H9 (cell line): ENCODE measurements around the gene DHRS13. TPM values are rescaled to one million over a fixed set of nuclear protein-coding genes. Genes with fewer than 3 reads are reported as not detected.

ENCODE experiments used
- DNase-seq: peaks from one replicate; pipeline ENCODE4 v3.0.0-alpha.2; 2017
- H2AFZ ChIP-seq: one replicate; pipeline ENCODE4 v1.6.1; 2013; ENCODE audit warnings: mild to moderate bottlenecking, low read length, control low read depth, moderate library complexity
- H2AK5ac ChIP-seq: 2 replicates; pipeline ENCODE4 v1.6.1; 2013; ENCODE audit warnings: low read length, control low read depth, mixed read lengths; ENCODE audit not compliant: insufficient read length
- H2BK120ac ChIP-seq: one replicate; pipeline ENCODE4 v1.6.1; 2013; ENCODE audit warnings: low read depth, mild to moderate bottlenecking, low read length, control low read depth, inconsistent platforms; ENCODE audit not compliant: poor library complexity, severe bottlenecking
- H2BK12ac ChIP-seq: 2 replicates; pipeline ENCODE4 v1.6.1; 2013; ENCODE audit warnings: low read length, control low read depth, mixed read lengths, low read depth; ENCODE audit not compliant: insufficient read length
- H2BK15ac ChIP-seq: 2 replicates; pipeline ENCODE4 v1.6.1; 2013; ENCODE audit warnings: low read depth, low read length, control low read depth
- H2BK20ac ChIP-seq: one replicate; pipeline ENCODE4 v1.6.1; 2013; ENCODE audit warnings: low read depth, mild to moderate bottlenecking, low read length, control low read depth, inconsistent platforms; ENCODE audit not compliant: poor library complexity, severe bottlenecking
- H2BK5ac ChIP-seq: 2 replicates; pipeline ENCODE4 v1.6.1; 2013; ENCODE audit warnings: low read length, control low read depth, mixed read lengths; ENCODE audit not compliant: insufficient read length
- H3K14ac ChIP-seq: 2 replicates; pipeline ENCODE4 v1.6.1; 2013; ENCODE audit warnings: low read length, control low read depth; ENCODE audit not compliant: insufficient read depth
- H3K18ac ChIP-seq: 2 replicates; pipeline ENCODE4 v1.6.1; 2013; ENCODE audit warnings: low read depth, mild to moderate bottlenecking, mixed read lengths, low read length, control low read depth; ENCODE audit not compliant: insufficient read length
- H3K23ac ChIP-seq: 2 replicates; pipeline ENCODE4 v1.6.1; 2013; ENCODE audit warnings: low read length, control low read depth, mixed read lengths, low read depth; ENCODE audit not compliant: insufficient read length
- H3K23me2 ChIP-seq: 2 replicates; pipeline ENCODE4 v1.6.1; 2013; ENCODE audit warnings: low read depth, mild to moderate bottlenecking, mixed read lengths, low read length, control low read depth; ENCODE audit not compliant: insufficient read length, poor library complexity, severe bottlenecking
- H3K27ac ChIP-seq: 2 replicates; pipeline ENCODE4 v1.5.1; 2013; ENCODE audit warnings: low read length, control low read depth, mixed read lengths, low read depth; ENCODE audit not compliant: insufficient read length
- H3K27me3 ChIP-seq: 2 replicates; pipeline ENCODE4 v1.6.1; 2013; ENCODE audit warnings: low read length, control low read depth, inconsistent platforms; ENCODE audit not compliant: insufficient read depth
- H3K4ac ChIP-seq: 2 replicates; pipeline ENCODE4 v1.6.1; 2013; ENCODE audit warnings: low read depth, mild to moderate bottlenecking, control low read depth, inconsistent platforms, low read length, moderate library complexity
- H3K4me1 ChIP-seq: 2 replicates; pipeline ENCODE4 v1.6.1; 2013; ENCODE audit warnings: low read length, control low read depth, inconsistent platforms; ENCODE audit not compliant: insufficient read depth
- H3K4me2 ChIP-seq: 2 replicates; pipeline ENCODE4 v1.6.1; 2013; ENCODE audit warnings: low read length, control low read depth, mixed read lengths; ENCODE audit not compliant: insufficient read length, insufficient read depth
- H3K56ac ChIP-seq: 2 replicates; pipeline ENCODE4 v1.6.1; 2013; ENCODE audit warnings: low read depth, mild to moderate bottlenecking, mixed read lengths, low read length, control low read depth; ENCODE audit not compliant: insufficient read length
- H3K79me1 ChIP-seq: 2 replicates; pipeline ENCODE4 v1.6.1; 2013; ENCODE audit warnings: low read depth, mild to moderate bottlenecking, moderate library complexity, low read length, control low read depth, inconsistent platforms; ENCODE audit not compliant: insufficient read depth, poor library complexity, severe bottlenecking
- H3K79me2 ChIP-seq: 2 replicates; pipeline ENCODE4 v1.6.1; 2013; ENCODE audit warnings: low read length, control low read depth, inconsistent platforms; ENCODE audit not compliant: insufficient read depth
- H3K9ac ChIP-seq: 2 replicates; pipeline ENCODE4 v1.6.1; 2013; ENCODE audit warnings: low read length, control low read depth, mixed read lengths; ENCODE audit not compliant: insufficient read length; ENCODE audit errors: extremely low read depth
- H3K9me3 ChIP-seq: one replicate; pipeline ENCODE4 v1.6.1; 2013; ENCODE audit warnings: low read depth, low read length, inconsistent platforms; ENCODE audit not compliant: control insufficient read depth
- H3T11ph ChIP-seq: one replicate; pipeline ENCODE4 v1.6.1; 2013; ENCODE audit warnings: mild to moderate bottlenecking, low read length, control low read depth, inconsistent platforms
- H4K20me1 ChIP-seq: one replicate; pipeline ENCODE4 v1.6.1; 2013; ENCODE audit not compliant: control insufficient read depth, insufficient read length, insufficient read depth
- H4K5ac ChIP-seq: 2 replicates; pipeline ENCODE4 v1.6.1; 2013; ENCODE audit warnings: low read depth, mild to moderate bottlenecking, mixed read lengths, low read length, control low read depth; ENCODE audit not compliant: insufficient read length
- H4K8ac ChIP-seq: replicated peaks from 2 replicates; pipeline ENCODE4 v1.6.1; 2013; ENCODE audit warnings: low read length, control low read depth, mixed read lengths, low read depth; ENCODE audit not compliant: insufficient read length
- H4K91ac ChIP-seq: 2 replicates; pipeline ENCODE4 v1.6.1; 2013; ENCODE audit warnings: low read depth, mild to moderate bottlenecking, moderate library complexity, mixed read lengths, low read length, control low read depth; ENCODE audit not compliant: insufficient read length
- H3K27ac Mint-ChIP-seq, 3 experiments: 2 replicates in 2 of 3; 3 replicates in 1 of 3; pipeline ENCODE4 v1.8.0; 2020 to 2021; ENCODE audit warnings: mixed read lengths in 3 of 3, mild to moderate bottlenecking in 1 of 3, moderate library complexity in 1 of 3
- H3K27me3 Mint-ChIP-seq: 2 replicates; pipeline ENCODE4 v1.8.0; 2021; ENCODE audit warnings: low read depth, mild to moderate bottlenecking, moderate library complexity, mixed read lengths
- H3K36me3 Mint-ChIP-seq, 3 experiments: 2 replicates in 2 of 3; 3 replicates in 1 of 3; pipeline ENCODE4 v1.8.0; 2020 to 2021; ENCODE audit warnings: low read depth in 3 of 3, mixed read lengths in 3 of 3; ENCODE audit not compliant: insufficient read depth in 1 of 3
- H3K4me1 Mint-ChIP-seq, 2 experiments: 2 replicates each; pipeline ENCODE4 v1.8.0; 2020; ENCODE audit warnings: mixed read lengths in 2 of 2
- H3K4me3 Mint-ChIP-seq, 2 experiments: 2 replicates in 1 of 2; 3 replicates in 1 of 2; pipeline ENCODE4 v1.8.0; 2020 to 2021; ENCODE audit warnings: mild to moderate bottlenecking in 2 of 2, mixed read lengths in 2 of 2, moderate library complexity in 1 of 2
- H3K9me3 Mint-ChIP-seq, 2 experiments: 2 replicates in 1 of 2; 3 replicates in 1 of 2; pipeline ENCODE4 v1.8.0; 2020; ENCODE audit warnings: mild to moderate bottlenecking in 2 of 2, mixed read lengths in 2 of 2, moderate library complexity in 1 of 2
- WGBS: extraction: QIAGEN DNeasy Blood & Tissue Kit; methylation state at CpG from one replicate; pipeline ENCODE4 v1.1.7; 2013; ENCODE audit warnings: missing lambda C conversion rate, low lambda C conversion rate, mixed read lengths; ENCODE audit not compliant: insufficient read length; ENCODE audit errors: extremely low coverage; 5-methylcytosine and 5-hydroxymethylcytosine counted together
- total RNA-seq: library from RNA; stranded (reverse); gene quantifications from 2 replicates; pipeline ENCODE4 v1.2.1, GENCODE V29; 2021
- TF ChIP-seq, protein P1 (sequence below): fragments of 200-600 bp; sonication (generic); conservative IDR thresholded peaks from 3 replicates; pipeline ENCODE4 v1.8.0; 2021; ENCODE audit warnings: antibody characterized with exemption, mild to moderate bottlenecking

Gene DHRS13
- total RNA-seq, 1 experiment from 2014 or later = 29.6 TPM

DNA sequence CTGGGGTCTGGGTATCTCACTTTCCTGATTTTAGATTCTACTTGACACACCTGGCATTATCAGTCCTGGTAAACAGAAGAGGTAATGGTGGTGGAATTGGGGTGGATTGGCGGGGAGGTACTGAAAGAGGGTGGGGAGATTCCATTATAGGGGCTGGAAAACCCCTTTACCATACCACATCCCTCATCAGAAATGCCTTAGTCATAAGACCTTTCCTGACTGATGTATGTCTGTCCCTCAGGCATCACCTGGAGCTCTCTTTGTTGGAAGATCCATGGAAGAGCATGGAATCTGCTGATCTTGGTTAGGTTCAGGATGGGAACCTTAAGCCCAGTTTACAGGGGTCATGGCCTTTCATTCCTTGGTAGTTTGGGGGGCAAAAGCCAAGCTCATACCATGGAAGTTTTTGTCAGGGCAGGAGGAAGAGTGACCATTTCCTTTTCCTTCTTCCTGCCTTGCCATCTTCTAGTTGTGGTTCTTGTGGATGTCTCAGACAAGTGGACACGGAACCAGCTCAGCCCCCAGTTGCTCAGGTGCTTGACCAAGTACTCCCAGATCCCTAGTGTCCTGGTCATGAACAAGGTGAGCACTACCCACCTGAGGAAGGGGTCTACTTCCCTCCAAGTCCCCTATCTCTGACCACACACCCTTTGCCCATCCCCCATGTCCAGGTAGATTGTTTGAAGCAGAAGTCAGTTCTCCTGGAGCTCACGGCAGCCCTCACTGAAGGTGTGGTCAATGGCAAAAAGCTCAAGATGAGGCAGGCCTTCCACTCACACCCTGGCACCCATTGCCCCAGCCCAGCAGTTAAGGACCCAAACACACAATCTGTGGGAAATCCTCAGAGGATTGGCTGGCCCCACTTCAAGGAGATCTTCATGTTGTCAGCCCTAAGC lies 44.7 kb downstream of the DHRS13 start:
- DNase-seq = no peak
- no peaks in the 10 kb centered on the region; the same call in 1 of the 2 replicates for H3K4me1 ChIP-seq
- no peak overlapping the region for H3K23ac ChIP-seq
- no peaks in the 10 kb centered on the region for H3K9me3 ChIP-seq
- no peak overlapping the region for H3K14ac ChIP-seq
- peaks cover 28 to 43% (median 42%) of the 10 kb centered on the region in 3 experiments for H3K36me3 Mint-ChIP-seq
- no peaks in the 10 kb centered on the region for H3K27me3 Mint-ChIP-seq
- no peak overlapping the region for H2BK5ac ChIP-seq
- H3K4me3 Mint-ChIP-seq = no peak overlapping the region
- H2BK15ac ChIP-seq = no peak overlapping the region
- no peak overlapping the region for H3K27ac ChIP-seq
- H4K8ac ChIP-seq = no peak overlapping the region
- TF ChIP-seq, protein P1, sequence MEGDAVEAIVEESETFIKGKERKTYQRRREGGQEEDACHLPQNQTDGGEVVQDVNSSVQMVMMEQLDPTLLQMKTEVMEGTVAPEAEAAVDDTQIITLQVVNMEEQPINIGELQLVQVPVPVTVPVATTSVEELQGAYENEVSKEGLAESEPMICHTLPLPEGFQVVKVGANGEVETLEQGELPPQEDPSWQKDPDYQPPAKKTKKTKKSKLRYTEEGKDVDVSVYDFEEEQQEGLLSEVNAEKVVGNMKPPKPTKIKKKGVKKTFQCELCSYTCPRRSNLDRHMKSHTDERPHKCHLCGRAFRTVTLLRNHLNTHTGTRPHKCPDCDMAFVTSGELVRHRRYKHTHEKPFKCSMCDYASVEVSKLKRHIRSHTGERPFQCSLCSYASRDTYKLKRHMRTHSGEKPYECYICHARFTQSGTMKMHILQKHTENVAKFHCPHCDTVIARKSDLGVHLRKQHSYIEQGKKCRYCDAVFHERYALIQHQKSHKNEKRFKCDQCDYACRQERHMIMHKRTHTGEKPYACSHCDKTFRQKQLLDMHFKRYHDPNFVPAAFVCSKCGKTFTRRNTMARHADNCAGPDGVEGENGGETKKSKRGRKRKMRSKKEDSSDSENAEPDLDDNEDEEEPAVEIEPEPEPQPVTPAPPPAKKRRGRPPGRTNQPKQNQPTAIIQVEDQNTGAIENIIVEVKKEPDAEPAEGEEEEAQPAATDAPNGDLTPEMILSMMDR = no peak
- no peaks in the 10 kb centered on the region for H4K20me1 ChIP-seq
- H4K91ac ChIP-seq = no peak overlapping the region
- no peak overlapping the region for H3K9ac ChIP-seq
- no peak overlapping the region for H3K4me2 ChIP-seq
- H2BK12ac ChIP-seq = no peak overlapping the region
- H2AFZ ChIP-seq = no peak overlapping the region
- H2AK5ac ChIP-seq = no peak overlapping the region
- no peak overlapping the region for H3K27ac Mint-ChIP-seq
- H3K23me2 ChIP-seq = peaks cover 6% of the 10 kb centered on the region
- H2BK120ac ChIP-seq = no peak overlapping the region
- H3T11ph ChIP-seq = no peak overlapping the region
- H3K56ac ChIP-seq = no peak overlapping the region
- no CpG with 5 or more reads among the region's 3 CpGs for WGBS
- peaks cover 6 to 16% of the 10 kb centered on the region in 2 experiments for H3K4me1 Mint-ChIP-seq
- H4K5ac ChIP-seq = no peak overlapping the region
- no peak overlapping the region for H2BK20ac ChIP-seq
- H3K9me3 Mint-ChIP-seq = no peaks in the 10 kb centered on the region
- H3K4ac ChIP-seq = no peak overlapping the region
- no peaks in the 10 kb centered on the region for H3K27me3 ChIP-seq
- no peaks in the 10 kb centered on the region for H3K79me1 ChIP-seq
- H3K18ac ChIP-seq = no peak overlapping the region
- H3K79me2 ChIP-seq = no peaks in the 10 kb centered on the region
